ENCODE results near the gene SLC7A5.
"Not testable (repeated sequence)": the region's sequence is repeated elsewhere in the genome, so short reads cannot be mapped to it uniquely, and the experiment has no call there.

Gene SLC7A5

GRCh38 chr16:87829988-87830672 is 39.2 kb downstream of the SLC7A5 start:
- H3K27me3 ChIP-seq (ENCODE audit: insufficient read depth, poor library complexity, severe bottlenecking) = no peaks in the 10 kb centered on the region
- no peak overlapping the region for H3K27ac ChIP-seq (replicated peaks)
- DNase-seq (ENCODE audit: low read depth in 1 of 2, low spot score in 1 of 2) = no peak
- H3K4me3 ChIP-seq (replicated peaks; ENCODE audit: insufficient read depth, low read length) = no peak overlapping the region
- TF ChIP-seq SPI1 (IDR thresholded peaks at IDR 0.05; ENCODE audit: borderline replicate concordance, low read depth) (no peak), POLR2AphosphoS5 (IDR thresholded peaks at IDR 0.05; ENCODE audit: low read depth) (0 out of 2 replicates have a peak, but pooled peaks have one; percentile 3)

DNA sequence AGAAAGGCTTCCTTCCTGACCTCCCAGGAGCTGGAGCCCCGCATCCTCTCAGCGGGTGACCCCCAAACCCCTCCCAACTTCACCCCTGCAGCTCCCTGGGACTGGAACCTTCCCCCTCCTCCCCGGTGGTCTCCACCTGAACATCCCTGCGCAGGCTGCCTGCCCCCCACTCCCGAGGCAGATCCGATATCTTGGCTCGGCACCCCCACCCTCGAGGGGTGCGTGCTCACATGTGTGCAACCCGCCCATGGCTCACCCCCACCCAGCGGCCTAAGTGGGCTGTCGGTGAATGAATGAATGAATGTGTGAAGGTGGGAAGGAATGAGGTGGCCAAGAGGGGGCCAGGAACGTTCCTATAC is 39.7 kb downstream of the SLC7A5 start:
- no peaks in the 10 kb centered on the region for H3K27me3 ChIP-seq (ENCODE audit: insufficient read depth, poor library complexity, severe bottlenecking)
- no peak for DNase-seq (ENCODE audit: low read depth in 1 of 2, low spot score in 1 of 2)
- TF ChIP-seq GABPA (IDR thresholded peaks at IDR 0.05; ENCODE audit: low read depth) = no peak
- TF ChIP-seq CTCF (IDR thresholded peaks at IDR 0.05; ENCODE audit: insufficient read depth, low read length) = no peak
- TF ChIP-seq, protein P1, sequence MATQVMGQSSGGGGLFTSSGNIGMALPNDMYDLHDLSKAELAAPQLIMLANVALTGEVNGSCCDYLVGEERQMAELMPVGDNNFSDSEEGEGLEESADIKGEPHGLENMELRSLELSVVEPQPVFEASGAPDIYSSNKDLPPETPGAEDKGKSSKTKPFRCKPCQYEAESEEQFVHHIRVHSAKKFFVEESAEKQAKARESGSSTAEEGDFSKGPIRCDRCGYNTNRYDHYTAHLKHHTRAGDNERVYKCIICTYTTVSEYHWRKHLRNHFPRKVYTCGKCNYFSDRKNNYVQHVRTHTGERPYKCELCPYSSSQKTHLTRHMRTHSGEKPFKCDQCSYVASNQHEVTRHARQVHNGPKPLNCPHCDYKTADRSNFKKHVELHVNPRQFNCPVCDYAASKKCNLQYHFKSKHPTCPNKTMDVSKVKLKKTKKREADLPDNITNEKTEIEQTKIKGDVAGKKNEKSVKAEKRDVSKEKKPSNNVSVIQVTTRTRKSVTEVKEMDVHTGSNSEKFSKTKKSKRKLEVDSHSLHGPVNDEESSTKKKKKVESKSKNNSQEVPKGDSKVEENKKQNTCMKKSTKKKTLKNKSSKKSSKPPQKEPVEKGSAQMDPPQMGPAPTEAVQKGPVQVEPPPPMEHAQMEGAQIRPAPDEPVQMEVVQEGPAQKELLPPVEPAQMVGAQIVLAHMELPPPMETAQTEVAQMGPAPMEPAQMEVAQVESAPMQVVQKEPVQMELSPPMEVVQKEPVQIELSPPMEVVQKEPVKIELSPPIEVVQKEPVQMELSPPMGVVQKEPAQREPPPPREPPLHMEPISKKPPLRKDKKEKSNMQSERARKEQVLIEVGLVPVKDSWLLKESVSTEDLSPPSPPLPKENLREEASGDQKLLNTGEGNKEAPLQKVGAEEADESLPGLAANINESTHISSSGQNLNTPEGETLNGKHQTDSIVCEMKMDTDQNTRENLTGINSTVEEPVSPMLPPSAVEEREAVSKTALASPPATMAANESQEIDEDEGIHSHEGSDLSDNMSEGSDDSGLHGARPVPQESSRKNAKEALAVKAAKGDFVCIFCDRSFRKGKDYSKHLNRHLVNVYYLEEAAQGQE (IDR thresholded peaks at IDR 0.05; ENCODE audit: insufficient replicate concordance, low read depth) = no peak
- TF ChIP-seq POLR2AphosphoS5 (IDR thresholded peaks at IDR 0.05; ENCODE audit: low read depth) = no peak
- TF ChIP-seq SPI1 (IDR thresholded peaks at IDR 0.05; ENCODE audit: borderline replicate concordance, low read depth) = no peak
- H3K4me3 ChIP-seq (replicated peaks; ENCODE audit: insufficient read depth, low read length) = no peak overlapping the region
- H3K27ac ChIP-seq (replicated peaks) = no peak overlapping the region

DNA sequence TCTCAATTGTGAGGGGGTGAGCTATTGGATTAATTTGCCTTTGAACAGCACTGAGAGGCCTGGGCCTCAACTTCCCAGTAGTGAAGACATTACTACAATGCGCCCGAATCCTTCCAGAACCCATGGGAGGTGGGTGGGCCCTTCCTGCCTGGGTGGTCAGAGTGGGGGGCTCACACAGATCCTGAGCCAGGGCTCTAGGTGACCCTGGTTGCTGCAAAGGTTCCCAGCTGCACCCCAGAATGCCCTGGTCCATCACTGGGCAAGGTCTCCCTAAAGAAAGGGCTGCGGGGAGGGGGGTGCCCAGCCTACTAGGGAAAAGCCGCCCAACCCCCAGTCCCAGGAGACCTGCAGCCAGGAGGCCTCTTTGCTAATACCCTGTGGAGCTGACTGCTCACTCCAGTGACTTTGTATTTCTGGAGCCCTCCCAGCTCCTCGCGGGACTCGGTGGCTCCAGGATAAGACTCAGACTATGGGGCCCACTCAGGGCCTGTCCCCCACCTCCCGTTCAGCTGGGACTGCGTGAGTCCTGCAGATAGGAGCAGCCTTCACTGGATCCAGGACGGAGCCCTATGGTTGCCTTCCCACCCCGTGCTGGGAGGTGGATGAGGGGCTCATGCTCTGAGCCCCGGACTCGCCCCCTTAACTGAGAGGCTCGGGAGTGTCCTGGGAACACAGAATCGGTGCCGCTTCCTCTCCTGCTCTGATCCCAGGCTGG is 40.2 kb downstream of the SLC7A5 start:
- Histone ChIP-seq H3K27me3 (ENCODE audit: insufficient read depth, poor library complexity, severe bottlenecking) (no peaks in the 10 kb centered on the region), H3K27ac (replicated peaks) (no peak overlapping the region), H3K4me3 (replicated peaks; ENCODE audit: insufficient read depth, low read length) (no peak overlapping the region)
- TF ChIP-seq CTCF (IDR thresholded peaks at IDR 0.05; ENCODE audit: insufficient read depth, low read length) = no peak
- no peak for TF ChIP-seq SPI1 (IDR thresholded peaks at IDR 0.05; ENCODE audit: borderline replicate concordance, low read depth)
- DNase-seq (ENCODE audit: low read depth in 1 of 2, low spot score in 1 of 2) = no peak

GRCh38 chr16:87828071-87828906 is 41.0 kb downstream of the SLC7A5 start:
- TF ChIP-seq SPI1 (IDR thresholded peaks at IDR 0.05; ENCODE audit: borderline replicate concordance, low read depth) (no peak), POLR2AphosphoS5 (IDR thresholded peaks at IDR 0.05; ENCODE audit: low read depth) (peak; percentile 53)
- Histone ChIP-seq H3K27ac (replicated peaks) (no peak overlapping the region), H3K4me3 (replicated peaks; ENCODE audit: insufficient read depth, low read length) (no peak overlapping the region), H3K27me3 (ENCODE audit: insufficient read depth, poor library complexity, severe bottlenecking) (no peaks in the 10 kb centered on the region)
- no peak for DNase-seq (ENCODE audit: low read depth in 1 of 2, low spot score in 1 of 2)

DNA sequence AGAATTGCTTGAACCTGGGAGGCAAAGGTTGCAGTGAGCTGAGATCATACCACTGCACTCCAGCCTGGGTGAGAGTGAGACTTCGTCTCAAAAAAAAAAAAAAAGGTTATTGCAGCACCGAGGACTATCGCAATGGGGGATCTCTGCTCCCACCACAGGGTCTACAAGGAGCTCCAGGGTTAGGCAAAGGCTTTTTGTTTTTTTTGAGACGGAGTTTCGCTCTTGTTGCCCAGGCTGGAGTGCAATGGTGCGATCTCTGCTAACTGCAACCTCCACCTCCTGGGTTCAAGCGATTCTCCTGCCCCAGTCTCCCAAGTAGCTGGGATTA is 41.8 kb downstream of the SLC7A5 start:
- H3K27me3 ChIP-seq (ENCODE audit: insufficient read depth, poor library complexity, severe bottlenecking); DNase-seq (ENCODE audit: low read depth in 1 of 2, low spot score in 1 of 2); H3K27ac ChIP-seq (replicated peaks); H3K4me3 ChIP-seq (replicated peaks; ENCODE audit: insufficient read depth, low read length): not testable (repeated sequence)

Measured in HL-60 (cell line).